Peyer's patch (tissue), 4 donors: ENCODE data around the gene DRAXIN. TPM values are rescaled to one million over a fixed set of nuclear protein-coding genes. Genes with fewer than 3 reads are reported as not detected.

Source experiments
- DNase-seq, 3 donors: peaks; one replicate each; pipeline ENCODE4 v3.0.0-alpha.2; 2017 to 2019
- H3K27ac ChIP-seq, 4 donors: fragments of 200-600 bp; sonication (generic); one replicate each; pipeline ENCODE4 v1.5.1; 2016 to 2019
- H3K27me3 ChIP-seq, 2 donors: fragments of 200-600 bp; sonication (generic); one replicate each; pipeline ENCODE4 v1.5.1; 2019
- H3K36me3 ChIP-seq, 3 donors: fragments of 200-600 bp; sonication (generic); one replicate each; pipeline ENCODE4 v1.5.1; 2016 to 2019
- H3K4me1 ChIP-seq, 4 donors: fragments of 200-600 bp; sonication (generic); one replicate each; pipeline ENCODE4 v1.5.1; 2016 to 2019
- H3K4me3 ChIP-seq, 4 donors: fragments of 200-600 bp; sonication (generic); 1 replicate in 3 of 4; 2 replicates in 1 of 4; pipeline ENCODE4 v1.5.1; 2016 to 2019; ENCODE audit warnings: mild to moderate bottlenecking in 1 of 4
- H3K9me3 ChIP-seq, 4 donors: fragments of 200-600 bp; sonication (generic); one replicate each; pipeline ENCODE4 v1.5.1; 2016 to 2019; ENCODE audit warnings: mild to moderate bottlenecking in 1 of 4
- CTCF ChIP-seq, 6 experiments: fragments of 450-650 bp in 4 of 6; fragments of 200-600 bp in 2 of 6; sonication (generic) in 1 of 6; IDR thresholded peaks; one replicate each; pipeline ENCODE4 v1.5.1; 2017 to 2019; ENCODE audit warnings: antibody characterized with exemption in 6 of 6, mild to moderate bottlenecking in 3 of 6, moderate library complexity in 1 of 6
- POLR2A ChIP-seq, 2 donors: fragments of 450-650 bp; IDR thresholded peaks; one replicate each; pipeline ENCODE4 v1.5.1; 2017; ENCODE audit warnings: antibody characterized with exemption in 2 of 2, mild to moderate bottlenecking in 2 of 2, moderate library complexity in 2 of 2
- total RNA-seq, 4 donors: library from RNA; depleted of rRNA; stranded (reverse); fragments of >200 nt; gene quantifications; one replicate each; pipeline ENCODE4 v1.1.0, GENCODE V29; 2016

Gene DRAXIN
- total RNA-seq, 4 donors from 2014 or later, result not detected

GRCh38 chr1:11752359-11753088 lies 61.0 kb downstream of the DRAXIN start:
- Histone ChIP-seq H3K9me3 (no peaks in the 10 kb centered on the region), H3K27ac (no peak overlapping the region), H3K4me1 (no peaks in the 10 kb centered on the region), H3K36me3 (no peaks in the 10 kb centered on the region), H3K27me3 (no peaks in the 10 kb centered on the region), H3K4me3 (no peak overlapping the region)
- no peak for DNase-seq
- TF ChIP-seq POLR2A (IDR thresholded peaks at IDR 0.05) (no peak), CTCF (IDR thresholded peaks at IDR 0.05) (no peak)

GRCh38 chr1:11753555-11754208 lies 62.2 kb downstream of the DRAXIN start:
- Histone ChIP-seq H3K27me3 (no peaks in the 10 kb centered on the region), H3K4me3 (no peak overlapping the region), H3K9me3 (no peaks in the 10 kb centered on the region), H3K36me3 (no peaks in the 10 kb centered on the region), H3K27ac (no peak overlapping the region), H3K4me1 (no peaks in the 10 kb centered on the region)
- no peak for TF ChIP-seq POLR2A (IDR thresholded peaks at IDR 0.05)
- TF ChIP-seq CTCF (IDR thresholded peaks at IDR 0.05), result no peak
- DNase-seq, result no peak

GRCh38 chr1:11757047-11757446 lies 65.5 kb downstream of the DRAXIN start:
- H3K27me3 ChIP-seq, result peaks cover 0 to 7% of the 10 kb centered on the region in 2 donors
- no peak for DNase-seq
- no peak overlapping the region for H3K4me3 ChIP-seq
- TF ChIP-seq CTCF (IDR thresholded peaks at IDR 0.05), result no peak
- no peak for TF ChIP-seq POLR2A (IDR thresholded peaks at IDR 0.05)
- no peaks in the 10 kb centered on the region for H3K9me3 ChIP-seq
- no peaks in the 10 kb centered on the region for H3K4me1 ChIP-seq
- no peaks in the 10 kb centered on the region for H3K36me3 ChIP-seq
- no peak overlapping the region for H3K27ac ChIP-seq

GRCh38 chr1:11759791-11760190 lies 68.3 kb downstream of the DRAXIN start:
- H3K9me3 ChIP-seq, result no peaks in the 10 kb centered on the region

GRCh38 chr1:11761285-11761684 lies 69.8 kb downstream of the DRAXIN start:
- Histone ChIP-seq H3K4me3 (no peak overlapping the region), H3K9me3 (no peaks in the 10 kb centered on the region), H3K36me3 (no peaks in the 10 kb centered on the region), H3K27me3 (peaks cover 0 to 7% of the 10 kb centered on the region in 2 donors), H3K4me1 (no peaks in the 10 kb centered on the region), H3K27ac (no peak overlapping the region)
- DNase-seq, result no peak
- no peak for TF ChIP-seq CTCF (IDR thresholded peaks at IDR 0.05)
- no peak for TF ChIP-seq POLR2A (IDR thresholded peaks at IDR 0.05)

More at GRCh38 chr1:11759791-11760190, 68.3 kb downstream of the DRAXIN start:
- Histone ChIP-seq H3K27ac (no peak overlapping the region), H3K36me3 (no peaks in the 10 kb centered on the region), H3K27me3 (peaks cover 0 to 7% of the 10 kb centered on the region in 2 donors), H3K4me1 (no peaks in the 10 kb centered on the region), H3K4me3 (no peak overlapping the region)
- TF ChIP-seq CTCF (IDR thresholded peaks at IDR 0.05) (no peak), POLR2A (IDR thresholded peaks at IDR 0.05) (no peak)
- no peak for DNase-seq
